ENCODE data around the gene MBOAT1.
"Not testable (repeated sequence)": the region's sequence is repeated elsewhere in the genome, so short reads cannot be mapped to it uniquely, and the experiment has no call there.

DNA sequence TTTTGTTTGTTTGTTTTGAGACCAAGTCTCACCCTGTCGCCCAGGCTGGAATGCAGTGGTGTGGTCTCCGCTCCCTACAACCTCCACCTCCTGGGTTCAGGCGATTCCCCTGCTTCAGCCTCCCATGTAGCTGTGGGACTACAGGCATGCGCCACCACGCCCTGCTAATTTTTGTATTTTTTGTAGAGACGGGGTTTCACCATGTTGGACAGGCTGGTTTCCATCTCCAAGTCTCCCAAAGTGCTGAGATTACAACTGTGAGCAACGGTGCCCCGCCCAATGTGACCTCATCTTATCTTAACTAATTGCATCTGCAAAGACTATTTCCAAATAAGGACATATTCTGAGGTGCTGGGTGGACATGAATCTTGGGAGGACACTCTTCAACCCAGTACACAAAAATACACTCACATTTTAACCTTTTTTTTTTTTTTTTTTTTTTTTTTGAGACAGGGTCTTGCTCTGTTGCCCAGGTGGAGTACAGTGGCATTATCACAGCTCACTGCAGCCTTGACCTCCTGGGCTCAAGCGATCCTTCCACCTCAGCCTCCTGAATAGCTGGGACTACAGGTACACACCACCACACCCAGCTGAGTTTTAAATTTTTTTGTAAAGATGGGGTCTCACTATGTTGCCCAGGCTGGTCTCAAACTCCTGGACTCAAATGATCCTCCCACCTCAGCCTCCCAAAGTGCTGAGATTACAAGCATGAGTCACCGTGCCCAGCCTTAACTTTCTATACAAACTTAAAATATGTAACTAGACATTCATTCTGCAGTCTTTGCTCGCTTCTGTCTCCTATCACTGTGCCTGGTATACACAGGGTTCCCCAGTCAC is 72.9 kb downstream of the MBOAT1 start:
- TF ChIP-seq, protein P1, sequence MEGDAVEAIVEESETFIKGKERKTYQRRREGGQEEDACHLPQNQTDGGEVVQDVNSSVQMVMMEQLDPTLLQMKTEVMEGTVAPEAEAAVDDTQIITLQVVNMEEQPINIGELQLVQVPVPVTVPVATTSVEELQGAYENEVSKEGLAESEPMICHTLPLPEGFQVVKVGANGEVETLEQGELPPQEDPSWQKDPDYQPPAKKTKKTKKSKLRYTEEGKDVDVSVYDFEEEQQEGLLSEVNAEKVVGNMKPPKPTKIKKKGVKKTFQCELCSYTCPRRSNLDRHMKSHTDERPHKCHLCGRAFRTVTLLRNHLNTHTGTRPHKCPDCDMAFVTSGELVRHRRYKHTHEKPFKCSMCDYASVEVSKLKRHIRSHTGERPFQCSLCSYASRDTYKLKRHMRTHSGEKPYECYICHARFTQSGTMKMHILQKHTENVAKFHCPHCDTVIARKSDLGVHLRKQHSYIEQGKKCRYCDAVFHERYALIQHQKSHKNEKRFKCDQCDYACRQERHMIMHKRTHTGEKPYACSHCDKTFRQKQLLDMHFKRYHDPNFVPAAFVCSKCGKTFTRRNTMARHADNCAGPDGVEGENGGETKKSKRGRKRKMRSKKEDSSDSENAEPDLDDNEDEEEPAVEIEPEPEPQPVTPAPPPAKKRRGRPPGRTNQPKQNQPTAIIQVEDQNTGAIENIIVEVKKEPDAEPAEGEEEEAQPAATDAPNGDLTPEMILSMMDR (conservative IDR thresholded peaks at IDR 0.05; ENCODE audit: low read length) = not testable (repeated sequence)
- not testable (repeated sequence) for TF ChIP-seq EZH2phosphoT487 (IDR thresholded peaks at IDR 0.05; ENCODE audit: borderline replicate concordance)

Measured in Loucy (cell line).